ENCODE results near the gene CRELD2. TPM values are rescaled to one million over a fixed set of nuclear protein-coding genes. Genes with fewer than 3 reads are reported as not detected.

CRELD2 gene
- total and polyA plus RNA-seq, 2 of the 8 experiments (the other 6 are each of a cell fraction or from before 2014, with no cell fraction given), result 24.5 to 36.6 TPM

GRCh38 chr22:49881856-49882255 lies 36.6 kb upstream of the CRELD2 start:
- H2BK120ac ChIP-seq (replicated peaks; ENCODE audit: low read depth, low read length), result no peak overlapping the region
- no peak overlapping the region for H3K14ac ChIP-seq (ENCODE audit: insufficient read length)
- H3K36me3 ChIP-seq (ENCODE audit: control insufficient read depth in 2 of 4, insufficient read depth in 4 of 4, low read length in 3 of 4), result peaks cover 3 to 21% (median 13%) of the 10 kb centered on the region in 4 experiments; a peak in 7 of 8 replicates
- no peaks in the 10 kb centered on the region for H3K4me1 ChIP-seq (replicated peaks in 1 of 4; ENCODE audit: control insufficient read depth in 3 of 4, insufficient read depth in 4 of 4, low read length in 3 of 4)
- no peak overlapping the region for H2BK5ac ChIP-seq (ENCODE audit: low read depth, low read length)
- no peak overlapping the region for H3K4me2 ChIP-seq (ENCODE audit: insufficient read depth in 1 of 2, low read depth in 2 of 2, low read length in 2 of 2)
- H4K20me1 ChIP-seq (replicated peaks in 1 of 2; ENCODE audit: control insufficient read depth in 1 of 2, insufficient read depth in 2 of 2, low read length in 2 of 2), result peaks cover 0 to 9% of the 10 kb centered on the region in 2 experiments
- no peak overlapping the region for H3K4ac ChIP-seq (replicated peaks; ENCODE audit: insufficient read length, low read depth, low read length)
- H3K9ac ChIP-seq (replicated peaks in 1 of 4; ENCODE audit: extremely low read depth in 1 of 4, low read depth in 3 of 4, low read length in 3 of 4), result no peak overlapping the region
- no peak overlapping the region for H2BK12ac ChIP-seq (ENCODE audit: low read depth, low read length)
- H3K18ac ChIP-seq (ENCODE audit: extremely low read depth, low read length), result no peak overlapping the region
- no peak overlapping the region for H2BK20ac ChIP-seq (ENCODE audit: low read length)
- H3K27ac ChIP-seq (ENCODE audit: low read depth, low read length), result no peak overlapping the region
- no peak overlapping the region for H4K5ac ChIP-seq (ENCODE audit: insufficient read length, low read depth, low read length)
- no peak overlapping the region for H2BK15ac ChIP-seq (ENCODE audit: low read length)
- no peak overlapping the region for H4K91ac ChIP-seq (replicated peaks; ENCODE audit: insufficient read length, low read length)
- DNase-seq (ENCODE audit: low read depth in 1 of 2, low spot score in 2 of 2) (no peak), FAIRE-seq (no peak)
- no peaks in the 10 kb centered on the region for H3K23me2 ChIP-seq (ENCODE audit: low read depth, low read length)
- peaks cover 0 to 3% of the 10 kb centered on the region in 2 experiments; a peak in 1 of 4 replicates for H3K9me3 ChIP-seq (ENCODE audit: insufficient read depth in 2 of 2, low read depth in 1 of 2, low read length in 1 of 2)
- H3K4me3 ChIP-seq (ENCODE audit: extremely low read depth in 1 of 4, insufficient read depth in 2 of 4, low read depth in 3 of 4, low read length in 4 of 4), result no peak overlapping the region
- POLR2A ChIA-PET (ENCODE audit: partially characterized antibody), result interaction anchor here (1.4 kb wide), 1 partner anchor 36 kb away, joined by 4 read pairs; the partner anchor contains the start of genes ALG12 and CRELD2
- CTCF ChIA-PET (ENCODE audit: partially characterized antibody), result interaction anchor here (1.3 kb wide), 1 partner anchor 11 kb away, joined by 9 read pairs; no protein-coding TSS in a partner anchor
- no peak overlapping the region for H2AK5ac ChIP-seq (ENCODE audit: low read depth, low read length)
- H4K8ac ChIP-seq (ENCODE audit: extremely low read depth, insufficient read depth, low read length), result no peak overlapping the region
- no peaks in the 10 kb centered on the region for H3K27me3 ChIP-seq (replicated peaks in 1 of 4; ENCODE audit: control insufficient read depth in 3 of 4, extremely low read depth in 1 of 4, insufficient read depth in 3 of 4, low read length in 3 of 4)
- H2AFZ ChIP-seq (ENCODE audit: low read length), result no peak overlapping the region
- H3K79me1 ChIP-seq (ENCODE audit: low read depth, low read length), result peaks cover 8% of the 10 kb centered on the region
- WGBS, 2 experiments (ENCODE audit: extremely low coverage in 1 of 2, insufficient coverage in 1 of 2, insufficient read length in 1 of 2, insufficient replicate concordance in 2 of 2, low coverage in 1 of 2, low lambda C conversion rate in 2 of 2, missing lambda C conversion rate in 1 of 2), result 94% methylated on average over 2 of the region's 2 CpGs; no CpG with 5 or more reads in 1 of the 2 experiments
- H3K56ac ChIP-seq (replicated peaks; ENCODE audit: insufficient read length, low read depth, low read length), result no peak overlapping the region
- H3K23ac ChIP-seq (ENCODE audit: insufficient read length), result no peak overlapping the region
- H3K79me2 ChIP-seq (ENCODE audit: control insufficient read depth in 1 of 2, insufficient read depth in 2 of 2, low read length in 2 of 2), result peaks cover 0 to 50% of the 10 kb centered on the region in 2 experiments; a peak in 3 of 4 replicates
- TF ChIP-seq KDM4A (IDR thresholded peaks at IDR 0.05; ENCODE audit: low read depth, low read length, severe bottlenecking), result no peak
- TF ChIP-seq SRF (IDR thresholded peaks at IDR 0.05; ENCODE audit: low read depth, low read length), result no peak
- no peak for TF ChIP-seq CBX5 (IDR thresholded peaks at IDR 0.05; ENCODE audit: low read depth, low read length)
- TF ChIP-seq, protein P1, sequence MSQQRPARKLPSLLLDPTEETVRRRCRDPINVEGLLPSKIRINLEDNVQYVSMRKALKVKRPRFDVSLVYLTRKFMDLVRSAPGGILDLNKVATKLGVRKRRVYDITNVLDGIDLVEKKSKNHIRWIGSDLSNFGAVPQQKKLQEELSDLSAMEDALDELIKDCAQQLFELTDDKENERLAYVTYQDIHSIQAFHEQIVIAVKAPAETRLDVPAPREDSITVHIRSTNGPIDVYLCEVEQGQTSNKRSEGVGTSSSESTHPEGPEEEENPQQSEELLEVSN (IDR thresholded peaks at IDR 0.05), result no peak
- no peak for TF ChIP-seq TAF7 (optimal IDR thresholded peaks at IDR 0.05; ENCODE audit: borderline replicate concordance, low read depth, low read length)
